GM12878 (cell line): ENCODE data around the gene FAAP24. TPM values are rescaled to one million over a fixed set of nuclear protein-coding genes. Genes with fewer than 3 reads are reported as not detected.

Experiments
- BHLHE40 ChIP-seq, 2 experiments: fragments of 450-650 bp in 1 of 2; IDR thresholded peaks; 2 replicates each; pipeline ENCODE4 v1.6.1; 2011 to 2017; ENCODE audit warnings: low read depth in 2 of 2, borderline replicate concordance in 1 of 2, improper control_type of control experiment in 1 of 2, low read length in 1 of 2, mild to moderate bottlenecking in 1 of 2
- CBX5 ChIP-seq: sonication (generic); IDR thresholded peaks from 2 replicates; pipeline ENCODE4 v1.6.1; 2016; ENCODE audit warnings: low read depth, moderate library complexity, mild to moderate bottlenecking, inconsistent platforms
- ESRRA ChIP-seq: IDR thresholded peaks from 2 replicates; pipeline ENCODE4 v1.6.1; 2012; ENCODE audit warnings: mild to moderate bottlenecking, low read length, improper control_type of control experiment
- ETV6 ChIP-seq, 2 experiments: fragments of 450-650 bp in 1 of 2; IDR thresholded peaks in 1 of 2; conservative IDR thresholded peaks in 1 of 2; 2 replicates each; pipeline ENCODE4 v1.6.1; 2014; ENCODE audit warnings: antibody characterized with exemption in 1 of 2, borderline replicate concordance in 1 of 2, low read depth in 1 of 2, mild to moderate bottlenecking in 1 of 2, moderate library complexity in 1 of 2
- HDAC2 ChIP-seq: fragments of 200-600 bp; sonication (generic); IDR thresholded peaks from 2 replicates; pipeline ENCODE4 v1.6.1; 2017
- HDGF ChIP-seq: fragments of 450-650 bp; IDR thresholded peaks from 2 replicates; pipeline ENCODE4 v1.6.1; 2016; ENCODE audit warnings: antibody characterized with exemption
- MYB ChIP-seq: fragments of 150-350 bp; IDR thresholded peaks from 2 replicates; pipeline ENCODE4 v1.6.1; 2014; ENCODE audit warnings: mild to moderate bottlenecking, low read depth, low read length, borderline replicate concordance
- NBN ChIP-seq: fragments of 450-650 bp; IDR thresholded peaks from 2 replicates; pipeline ENCODE4 v1.6.1; 2016
- NFXL1 ChIP-seq: fragments of 450-650 bp; IDR thresholded peaks from 2 replicates; pipeline ENCODE4 v1.6.1; 2017; ENCODE audit warnings: antibody characterized with exemption, mild to moderate bottlenecking, borderline replicate concordance
- RCOR1 ChIP-seq: conservative IDR thresholded peaks from 2 replicates; pipeline ENCODE4 v1.6.1; 2012; ENCODE audit warnings: low read depth, low read length, improper control_type of control experiment
- SIX5 ChIP-seq: IDR thresholded peaks from 2 replicates; pipeline ENCODE4 v1.6.1; 2011; ENCODE audit warnings: mild to moderate bottlenecking, low read depth, low read length, moderate library complexity; ENCODE audit not compliant: severe bottlenecking
- STAT1 ChIP-seq: fragments of 450-650 bp; conservative IDR thresholded peaks from 2 replicates; pipeline ENCODE4 v1.6.1; 2014; ENCODE audit warnings: antibody characterized with exemption, mild to moderate bottlenecking
- SUPT20H ChIP-seq: IDR thresholded peaks from 2 replicates; pipeline ENCODE4 v1.6.1; 2011; ENCODE audit warnings: low read depth, mild to moderate bottlenecking, low read length, moderate library complexity, borderline replicate concordance; ENCODE audit not compliant: control insufficient read depth
- YBX1 ChIP-seq: fragments of 450-650 bp; IDR thresholded peaks from 2 replicates; pipeline ENCODE4 v1.6.1; 2016; ENCODE audit warnings: antibody characterized with exemption
- polyA plus RNA-seq, 11 experiments: library from polyadenylated mRNA; depleted of rRNA in 4 of 11; unstranded in 6 of 11; stranded (reverse) in 5 of 11; fragments of >200 nt; fragmentation: Nextera tagmentation in 4 of 11; fragmentation: Illumina TruSeq in 1 of 11; extraction: Ambion mirVana in 4 of 11; extraction: Trizol in 1 of 11; gene quantifications; 1 replicate in 1 of 11; 2 replicates in 10 of 11; pipeline versions ENCODE4 v1.2.1 to v1.2.3, GENCODE V29; 2011 to 2016; ENCODE audit warnings: inconsistent platforms in 2 of 11, missing spikeins in 2 of 11, low read depth in 1 of 11
- total RNA-seq, 4 experiments: library from RNA; depleted of rRNA in 3 of 4; stranded (reverse); fragments of >200 nt in 3 of 4; fragmentation: Illumina TruSeq in 1 of 4; extraction: Trizol in 1 of 4; gene quantifications; 2 replicates each; pipeline versions ENCODE4 v1.2.1 to v1.2.3, GENCODE V29; 2013 to 2021
- TF ChIP-seq, protein P1 (sequence below): fragments of 450-650 bp; IDR thresholded peaks from 2 replicates; pipeline ENCODE4 v1.6.1; 2017; ENCODE audit warnings: antibody characterized with exemption, mild to moderate bottlenecking, moderate library complexity
- TF ChIP-seq, protein P2 (sequence below): IDR thresholded peaks from 2 replicates; pipeline ENCODE4 v1.6.1; 2012; ENCODE audit warnings: low read depth, low read length, improper control_type of control experiment
- TF ChIP-seq, protein P3 (sequence below): fragments of 150-350 bp; IDR thresholded peaks from 2 replicates; pipeline ENCODE4 v1.6.1; 2016; ENCODE audit warnings: low read depth, low read length

The FAAP24 gene
- total and polyA plus RNA-seq, 10 of the 15 experiments (the other 5 are each of a cell fraction or from before 2014, with no cell fraction given), result 6.4 to 17.4 (median 9.9) TPM

DNA sequence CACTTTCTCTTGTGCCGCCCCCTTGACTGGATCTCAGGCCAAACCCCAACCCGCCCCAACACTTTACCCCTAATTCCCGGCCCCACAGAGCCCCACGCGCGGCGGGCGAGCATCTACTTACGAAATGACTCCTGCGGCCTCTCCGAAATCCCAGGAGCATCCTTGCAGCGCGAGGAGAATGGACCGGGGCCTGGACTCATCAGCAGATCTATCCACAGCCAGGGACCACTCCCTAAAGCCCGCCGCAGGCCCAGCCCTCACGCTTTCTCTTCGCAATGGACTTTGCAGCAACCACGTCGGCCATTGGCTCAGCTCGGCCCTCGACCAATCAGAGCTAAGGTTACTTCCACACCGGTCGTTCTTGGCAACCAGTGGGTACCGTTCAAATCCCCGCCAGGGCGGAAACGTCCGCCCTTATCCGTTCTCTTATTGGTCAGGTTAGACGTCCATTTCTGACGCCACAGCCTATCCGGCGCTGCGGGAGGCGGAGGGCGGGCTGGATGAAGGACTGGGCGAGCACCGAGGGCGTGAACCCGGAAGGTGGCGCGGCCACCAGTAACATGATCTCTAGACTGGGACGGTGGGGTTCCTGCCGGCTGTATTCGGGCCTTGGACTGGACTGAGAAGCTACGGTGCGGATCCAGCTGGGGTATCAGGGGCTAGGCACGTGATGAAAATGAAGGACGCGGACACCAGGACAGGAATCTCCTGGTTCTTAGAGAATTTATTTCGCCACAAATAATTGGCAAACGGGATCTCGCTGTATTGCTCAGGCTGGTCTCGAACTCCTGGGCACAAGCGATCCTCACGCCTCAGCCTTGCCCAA is at the start of gene FAAP24, which contains the start of gene CEP89 (continued):
- TF ChIP-seq NBN (0 out of 2 replicates have a peak, but pooled peaks have one; percentile 25), RCOR1 (no peak), BHLHE40 (IDR thresholded peaks at IDR 0.05; ENCODE audit: borderline replicate concordance in 1 of 2, low read depth in 2 of 2, low read length in 1 of 2) (peak; percentile 37 to 70; a peak in 2 of 4 replicates), STAT1 (no peak; the same call in 1 of the 2 replicates), SUPT20H (no peak), HDAC2 (no peak), ESRRA (peak; percentile 71; the same call in 1 of the 2 replicates), MYB (no peak), ETV6 (conservative IDR thresholded peaks at IDR 0.05 in 1 of 2, IDR thresholded peaks at IDR 0.05 in 1 of 2; ENCODE audit: borderline replicate concordance in 1 of 2, low read depth in 1 of 2) (no peak), HDGF (no peak), SIX5 (peak; percentile 30), NFXL1 (no peak), YBX1 (no peak), CBX5 (no peak)
- TF ChIP-seq, protein P1, sequence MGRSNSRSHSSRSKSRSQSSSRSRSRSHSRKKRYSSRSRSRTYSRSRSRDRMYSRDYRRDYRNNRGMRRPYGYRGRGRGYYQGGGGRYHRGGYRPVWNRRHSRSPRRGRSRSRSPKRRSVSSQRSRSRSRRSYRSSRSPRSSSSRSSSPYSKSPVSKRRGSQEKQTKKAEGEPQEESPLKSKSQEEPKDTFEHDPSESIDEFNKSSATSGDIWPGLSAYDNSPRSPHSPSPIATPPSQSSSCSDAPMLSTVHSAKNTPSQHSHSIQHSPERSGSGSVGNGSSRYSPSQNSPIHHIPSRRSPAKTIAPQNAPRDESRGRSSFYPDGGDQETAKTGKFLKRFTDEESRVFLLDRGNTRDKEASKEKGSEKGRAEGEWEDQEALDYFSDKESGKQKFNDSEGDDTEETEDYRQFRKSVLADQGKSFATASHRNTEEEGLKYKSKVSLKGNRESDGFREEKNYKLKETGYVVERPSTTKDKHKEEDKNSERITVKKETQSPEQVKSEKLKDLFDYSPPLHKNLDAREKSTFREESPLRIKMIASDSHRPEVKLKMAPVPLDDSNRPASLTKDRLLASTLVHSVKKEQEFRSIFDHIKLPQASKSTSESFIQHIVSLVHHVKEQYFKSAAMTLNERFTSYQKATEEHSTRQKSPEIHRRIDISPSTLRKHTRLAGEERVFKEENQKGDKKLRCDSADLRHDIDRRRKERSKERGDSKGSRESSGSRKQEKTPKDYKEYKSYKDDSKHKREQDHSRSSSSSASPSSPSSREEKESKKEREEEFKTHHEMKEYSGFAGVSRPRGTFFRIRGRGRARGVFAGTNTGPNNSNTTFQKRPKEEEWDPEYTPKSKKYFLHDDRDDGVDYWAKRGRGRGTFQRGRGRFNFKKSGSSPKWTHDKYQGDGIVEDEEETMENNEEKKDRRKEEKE, result no peak
- TF ChIP-seq, protein P2, sequence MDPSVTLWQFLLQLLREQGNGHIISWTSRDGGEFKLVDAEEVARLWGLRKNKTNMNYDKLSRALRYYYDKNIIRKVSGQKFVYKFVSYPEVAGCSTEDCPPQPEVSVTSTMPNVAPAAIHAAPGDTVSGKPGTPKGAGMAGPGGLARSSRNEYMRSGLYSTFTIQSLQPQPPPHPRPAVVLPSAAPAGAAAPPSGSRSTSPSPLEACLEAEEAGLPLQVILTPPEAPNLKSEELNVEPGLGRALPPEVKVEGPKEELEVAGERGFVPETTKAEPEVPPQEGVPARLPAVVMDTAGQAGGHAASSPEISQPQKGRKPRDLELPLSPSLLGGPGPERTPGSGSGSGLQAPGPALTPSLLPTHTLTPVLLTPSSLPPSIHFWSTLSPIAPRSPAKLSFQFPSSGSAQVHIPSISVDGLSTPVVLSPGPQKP, result peak; percentile 79
- TF ChIP-seq, protein P3, sequence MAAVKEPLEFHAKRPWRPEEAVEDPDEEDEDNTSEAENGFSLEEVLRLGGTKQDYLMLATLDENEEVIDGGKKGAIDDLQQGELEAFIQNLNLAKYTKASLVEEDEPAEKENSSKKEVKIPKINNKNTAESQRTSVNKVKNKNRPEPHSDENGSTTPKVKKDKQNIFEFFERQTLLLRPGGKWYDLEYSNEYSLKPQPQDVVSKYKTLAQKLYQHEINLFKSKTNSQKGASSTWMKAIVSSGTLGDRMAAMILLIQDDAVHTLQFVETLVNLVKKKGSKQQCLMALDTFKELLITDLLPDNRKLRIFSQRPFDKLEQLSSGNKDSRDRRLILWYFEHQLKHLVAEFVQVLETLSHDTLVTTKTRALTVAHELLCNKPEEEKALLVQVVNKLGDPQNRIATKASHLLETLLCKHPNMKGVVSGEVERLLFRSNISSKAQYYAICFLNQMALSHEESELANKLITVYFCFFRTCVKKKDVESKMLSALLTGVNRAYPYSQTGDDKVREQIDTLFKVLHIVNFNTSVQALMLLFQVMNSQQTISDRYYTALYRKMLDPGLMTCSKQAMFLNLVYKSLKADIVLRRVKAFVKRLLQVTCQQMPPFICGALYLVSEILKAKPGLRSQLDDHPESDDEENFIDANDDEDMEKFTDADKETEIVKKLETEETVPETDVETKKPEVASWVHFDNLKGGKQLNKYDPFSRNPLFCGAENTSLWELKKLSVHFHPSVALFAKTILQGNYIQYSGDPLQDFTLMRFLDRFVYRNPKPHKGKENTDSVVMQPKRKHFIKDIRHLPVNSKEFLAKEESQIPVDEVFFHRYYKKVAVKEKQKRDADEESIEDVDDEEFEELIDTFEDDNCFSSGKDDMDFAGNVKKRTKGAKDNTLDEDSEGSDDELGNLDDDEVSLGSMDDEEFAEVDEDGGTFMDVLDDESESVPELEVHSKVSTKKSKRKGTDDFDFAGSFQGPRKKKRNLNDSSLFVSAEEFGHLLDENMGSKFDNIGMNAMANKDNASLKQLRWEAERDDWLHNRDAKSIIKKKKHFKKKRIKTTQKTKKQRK, result peak; percentile 74; the same call in 1 of the 2 replicates
